Panc1 (cell line): ENCODE results near the gene ADISSP.

Experiments
- CTCF ChIP-seq: fragments of 450-650 bp; IDR thresholded peaks from 2 replicates; pipeline ENCODE4 v1.5.1; 2017; ENCODE audit warnings: mild to moderate bottlenecking
- POLR2AphosphoS5 ChIP-seq: IDR thresholded peaks from 2 replicates; pipeline ENCODE4 v1.6.1; 2012; ENCODE audit warnings: mild to moderate bottlenecking, low read depth, low read length, moderate library complexity
- SIN3A ChIP-seq: IDR thresholded peaks from 2 replicates; pipeline ENCODE4 v1.6.1; 2012; ENCODE audit warnings: low read depth, mild to moderate bottlenecking, low read length, moderate library complexity, borderline replicate concordance; ENCODE audit not compliant: insufficient read depth
- TCF7L2 ChIP-seq: IDR thresholded peaks from 2 replicates; pipeline ENCODE4 v1.6.1; 2011; ENCODE audit warnings: mild to moderate bottlenecking, low read depth, low read length, inconsistent platforms
- TF ChIP-seq, protein P1 (sequence below), 2 experiments: IDR thresholded peaks; 2 replicates each; pipeline ENCODE4 v1.6.1; 2011 to 2012; ENCODE audit warnings: low read depth in 2 of 2, control low read depth in 1 of 2, low read length in 1 of 2, mild to moderate bottlenecking in 1 of 2, moderate library complexity in 1 of 2; ENCODE audit not compliant: insufficient read depth in 1 of 2

DNA sequence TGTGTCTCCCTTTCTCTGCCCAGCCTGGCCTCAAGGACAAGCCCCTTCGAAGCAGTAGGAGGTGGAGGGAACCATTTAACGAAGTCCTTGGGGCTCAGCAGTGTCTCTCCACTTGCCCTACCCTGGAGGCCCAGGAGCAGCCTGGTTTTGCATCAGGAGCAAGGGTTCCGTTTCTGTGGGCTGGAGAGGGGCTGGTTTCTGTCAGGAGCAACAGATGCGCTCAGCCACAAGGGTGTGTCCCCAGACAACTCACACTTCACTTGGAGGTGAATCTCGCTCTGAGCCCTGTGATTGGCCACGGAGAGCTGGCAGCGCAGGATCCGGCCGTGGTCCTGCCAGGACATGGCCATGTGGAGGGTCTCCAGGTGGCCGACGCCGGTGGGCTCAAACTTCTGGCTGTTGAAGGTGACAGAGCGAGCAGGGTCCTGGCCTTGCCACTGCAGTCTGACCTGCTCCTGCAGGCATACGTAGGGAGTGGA, 62.0 kb downstream of the ADISSP start:
- TF ChIP-seq CTCF = no peak
- TF ChIP-seq POLR2AphosphoS5 = no peak
- TF ChIP-seq, protein P1, sequence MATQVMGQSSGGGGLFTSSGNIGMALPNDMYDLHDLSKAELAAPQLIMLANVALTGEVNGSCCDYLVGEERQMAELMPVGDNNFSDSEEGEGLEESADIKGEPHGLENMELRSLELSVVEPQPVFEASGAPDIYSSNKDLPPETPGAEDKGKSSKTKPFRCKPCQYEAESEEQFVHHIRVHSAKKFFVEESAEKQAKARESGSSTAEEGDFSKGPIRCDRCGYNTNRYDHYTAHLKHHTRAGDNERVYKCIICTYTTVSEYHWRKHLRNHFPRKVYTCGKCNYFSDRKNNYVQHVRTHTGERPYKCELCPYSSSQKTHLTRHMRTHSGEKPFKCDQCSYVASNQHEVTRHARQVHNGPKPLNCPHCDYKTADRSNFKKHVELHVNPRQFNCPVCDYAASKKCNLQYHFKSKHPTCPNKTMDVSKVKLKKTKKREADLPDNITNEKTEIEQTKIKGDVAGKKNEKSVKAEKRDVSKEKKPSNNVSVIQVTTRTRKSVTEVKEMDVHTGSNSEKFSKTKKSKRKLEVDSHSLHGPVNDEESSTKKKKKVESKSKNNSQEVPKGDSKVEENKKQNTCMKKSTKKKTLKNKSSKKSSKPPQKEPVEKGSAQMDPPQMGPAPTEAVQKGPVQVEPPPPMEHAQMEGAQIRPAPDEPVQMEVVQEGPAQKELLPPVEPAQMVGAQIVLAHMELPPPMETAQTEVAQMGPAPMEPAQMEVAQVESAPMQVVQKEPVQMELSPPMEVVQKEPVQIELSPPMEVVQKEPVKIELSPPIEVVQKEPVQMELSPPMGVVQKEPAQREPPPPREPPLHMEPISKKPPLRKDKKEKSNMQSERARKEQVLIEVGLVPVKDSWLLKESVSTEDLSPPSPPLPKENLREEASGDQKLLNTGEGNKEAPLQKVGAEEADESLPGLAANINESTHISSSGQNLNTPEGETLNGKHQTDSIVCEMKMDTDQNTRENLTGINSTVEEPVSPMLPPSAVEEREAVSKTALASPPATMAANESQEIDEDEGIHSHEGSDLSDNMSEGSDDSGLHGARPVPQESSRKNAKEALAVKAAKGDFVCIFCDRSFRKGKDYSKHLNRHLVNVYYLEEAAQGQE (IDR thresholded peaks at IDR 0.05; ENCODE audit: insufficient read depth in 1 of 2, low read depth in 2 of 2, low read length in 1 of 2) = no peak
- TF ChIP-seq TCF7L2 = no peak
- no peak for TF ChIP-seq SIN3A
